NCI-H128 (cell line): Measurements from ENCODE around the gene CLK3.
"Not testable (repeated sequence)": the region's sequence is repeated elsewhere in the genome, so short reads cannot be mapped to it uniquely, and the experiment has no call there.

ENCODE experiments used
- DNase-seq: peaks from one replicate; lab custom pipeline; 2025; ENCODE audit not compliant: unreplicated experiment; lab: John Stamatoyannopoulos, UW

Gene CLK3

GRCh38 chr15:74615508-74616365 lies at the start of gene CLK3:
TSS of gene CLK3 (plus strand) at chr15:74615836. CDS start at chr15:74619197, 3,361 bp downstream.
- DNase-seq: peak; percentile 85

GRCh38 chr15:74568594-74568993 lies 47.0 kb upstream of the CLK3 start:
- no peak for DNase-seq

GRCh38 chr15:74569731-74570070 lies 45.9 kb upstream of the CLK3 start:
- no peak for DNase-seq

GRCh38 chr15:74571191-74571590 lies 44.4 kb upstream of the CLK3 start:
- no peak for DNase-seq

GRCh38 chr15:74573987-74574386 lies 41.6 kb upstream of the CLK3 start:
- DNase-seq: no peak

- no peak for DNase-seq
Observed at GRCh38 chr15:74578496-74578994, 37.1 kb upstream of the CLK3 start.

GRCh38 chr15:74579001-74579400 lies 36.6 kb upstream of the CLK3 start:
- DNase-seq: no peak

- DNase-seq: no peak
Observed at GRCh38 chr15:74580538-74581350, 34.9 kb upstream of the CLK3 start.

- DNase-seq: no peak
Observed at GRCh38 chr15:74584204-74584603, 31.4 kb upstream of the CLK3 start.

- DNase-seq: no peak
Observed at GRCh38 chr15:74584779-74585178, 30.9 kb upstream of the CLK3 start.

- DNase-seq: no peak
Observed at GRCh38 chr15:74585191-74585590, 30.4 kb upstream of the CLK3 start.

GRCh38 chr15:74585857-74586256 lies 29.8 kb upstream of the CLK3 start:
- no peak for DNase-seq

GRCh38 chr15:74589826-74590225 lies 25.8 kb upstream of the CLK3 start:
- no peak for DNase-seq

GRCh38 chr15:74592222-74592621 lies 23.4 kb upstream of the CLK3 start:
- no peak for DNase-seq

- no peak for DNase-seq
Observed at GRCh38 chr15:74593122-74593521, 22.5 kb upstream of the CLK3 start.

- DNase-seq: no peak
Observed at GRCh38 chr15:74594455-74594854, 21.2 kb upstream of the CLK3 start.

GRCh38 chr15:74595271-74595670 lies 20.4 kb upstream of the CLK3 start:
- DNase-seq: no peak

GRCh38 chr15:74596736-74597135 lies 18.9 kb upstream of the CLK3 start:
- not testable (repeated sequence) for DNase-seq

GRCh38 chr15:74597146-74597705 lies 18.4 kb upstream of the CLK3 start:
- DNase-seq: not testable (repeated sequence)

- DNase-seq: peak; percentile 74
Observed at GRCh38 chr15:74598126-74598842, 17.4 kb upstream of the CLK3 start.

- no peak for DNase-seq
Observed at GRCh38 chr15:74599156-74599555, 16.5 kb upstream of the CLK3 start.
